HS-5 (cell line): Measurements from ENCODE around the gene WWOX.
"Not testable (repeated sequence)": the region's sequence is repeated elsewhere in the genome, so short reads cannot be mapped to it uniquely, and the experiment has no call there.

Experiments
- DNase-seq: peaks from one replicate; pipeline ENCODE4 v3.0.0-alpha.2; 2012; ENCODE audit warnings: low read depth

Gene WWOX

DNA sequence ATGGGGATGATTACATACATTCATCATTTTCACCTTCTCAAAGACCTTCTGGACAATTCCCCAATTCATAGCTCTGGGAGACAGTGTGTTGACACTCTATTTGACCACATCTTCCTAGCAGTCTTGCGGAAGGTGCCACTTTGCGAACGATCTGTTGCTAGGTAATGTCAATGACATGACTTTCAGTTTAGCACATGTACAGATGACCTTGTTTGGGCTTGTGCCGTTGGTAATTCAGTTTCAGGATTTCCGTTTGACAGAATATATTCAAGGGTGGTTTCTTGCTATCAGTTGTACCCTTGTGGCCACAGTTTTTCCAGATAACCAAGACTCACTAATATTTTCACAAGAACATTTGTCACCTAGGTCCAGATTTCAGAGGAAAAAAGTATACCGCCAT is 478.2 kb downstream of the WWOX start:
- no peak for DNase-seq

DNA sequence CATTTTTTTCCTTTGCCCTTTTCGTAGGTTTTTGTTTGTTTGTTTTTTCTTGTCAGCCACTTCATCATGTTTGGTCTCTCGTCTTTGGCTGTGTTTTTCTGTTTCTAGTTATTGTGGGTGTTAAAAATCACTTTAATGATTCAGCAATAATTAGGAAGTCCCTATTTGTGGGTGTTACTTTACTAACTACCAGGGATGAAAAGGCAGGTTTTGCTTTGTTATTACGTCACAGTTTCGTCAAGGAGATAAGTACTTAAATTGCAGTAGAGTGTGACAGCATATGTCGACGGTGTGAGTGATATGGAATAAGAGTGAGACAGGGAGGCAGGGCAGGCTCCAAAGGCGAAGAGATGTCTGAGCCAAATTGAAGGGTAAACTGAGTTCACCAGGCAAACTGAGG is 479.6 kb downstream of the WWOX start:
- no peak for DNase-seq

DNA sequence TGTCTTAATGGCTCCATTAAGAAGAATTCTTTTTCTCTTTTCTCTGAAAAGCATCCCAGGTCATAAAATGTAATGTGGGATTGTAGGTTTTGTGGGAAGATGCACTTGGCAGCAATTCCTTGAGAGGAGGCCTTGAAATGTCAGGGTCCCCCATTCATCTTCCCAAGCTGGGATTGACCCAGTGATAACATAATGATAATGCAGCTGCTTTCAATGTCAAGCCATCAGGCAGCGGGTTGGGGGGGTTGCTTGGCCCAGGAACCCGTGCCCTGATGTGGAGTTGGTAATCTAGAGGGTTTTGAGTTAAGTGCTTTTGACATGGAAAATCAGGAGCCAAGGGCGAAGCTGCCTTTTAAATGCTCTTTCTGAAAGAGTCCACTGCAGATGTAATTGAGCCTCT is 484.0 kb downstream of the WWOX start:
- DNase-seq = no peak

DNA sequence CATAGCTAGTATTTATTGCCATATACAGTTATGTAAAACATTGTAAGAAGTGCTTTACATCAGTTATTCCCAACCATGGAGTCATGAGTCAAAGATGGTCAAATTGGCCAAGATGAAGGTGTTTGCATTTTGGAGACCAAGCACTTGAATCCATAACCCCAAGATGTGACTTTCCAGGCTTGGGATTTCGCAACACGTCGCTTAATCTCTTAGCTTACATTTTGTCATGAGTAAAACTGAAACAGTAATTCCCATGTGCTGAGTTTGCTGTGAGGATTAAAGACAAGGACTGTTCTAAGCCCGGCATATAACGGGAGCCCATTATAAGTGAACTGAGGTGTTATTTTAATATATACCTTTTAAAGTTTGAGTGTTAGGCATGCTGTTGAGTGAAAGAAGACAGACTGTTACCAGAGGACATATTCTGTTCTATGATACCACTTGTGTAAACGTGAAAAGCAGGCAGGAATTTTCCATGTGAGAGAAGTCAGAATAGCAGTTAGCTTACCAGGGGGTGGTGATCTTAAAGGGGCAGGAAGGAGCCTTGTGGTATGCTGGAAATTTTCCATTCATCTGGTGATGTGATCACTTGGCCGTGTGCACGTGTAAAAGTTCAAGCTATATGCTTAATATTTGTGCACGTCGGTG is 484.9 kb downstream of the WWOX start:
- DNase-seq = no peak

DNA sequence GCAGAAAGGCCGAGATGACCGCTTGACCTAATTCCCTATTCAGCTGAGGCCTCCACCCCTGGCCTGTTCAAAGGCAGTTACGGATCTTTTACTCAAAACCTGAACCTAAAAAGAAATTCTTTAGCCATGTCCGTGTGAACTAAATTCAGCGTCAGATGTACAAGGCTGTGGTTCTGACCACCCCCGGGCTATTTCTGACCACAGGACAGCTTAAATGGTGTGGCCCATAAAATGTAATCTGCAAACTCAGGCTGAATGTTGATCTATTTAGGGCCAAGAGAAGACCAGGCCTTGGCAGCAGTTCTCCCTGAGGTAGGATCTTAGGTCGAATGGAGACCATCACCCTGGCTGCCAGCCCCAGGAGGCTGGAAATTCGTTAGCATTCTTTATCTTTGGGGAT is 485.5 kb downstream of the WWOX start:
- no peak for DNase-seq

DNA sequence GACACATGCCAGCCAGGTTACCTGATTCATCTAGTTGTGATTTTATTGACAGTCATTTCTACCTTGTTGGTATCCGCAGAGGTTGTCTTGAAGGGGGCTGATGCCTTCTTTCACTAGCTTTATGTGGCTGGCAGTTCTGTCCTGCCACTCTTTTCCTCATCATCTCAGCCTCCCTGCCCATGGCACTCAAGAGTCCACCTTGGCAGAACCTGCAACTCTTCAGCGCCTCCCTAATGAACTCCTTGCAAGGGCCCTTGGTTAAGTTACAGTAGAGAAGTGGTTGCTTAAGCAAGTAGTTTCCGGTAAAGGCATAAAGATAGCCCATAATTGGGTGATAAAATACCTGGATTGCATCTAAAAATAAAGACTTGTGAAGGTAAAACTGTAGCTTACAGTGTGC is 489.9 kb downstream of the WWOX start:
- no peak for DNase-seq

DNA sequence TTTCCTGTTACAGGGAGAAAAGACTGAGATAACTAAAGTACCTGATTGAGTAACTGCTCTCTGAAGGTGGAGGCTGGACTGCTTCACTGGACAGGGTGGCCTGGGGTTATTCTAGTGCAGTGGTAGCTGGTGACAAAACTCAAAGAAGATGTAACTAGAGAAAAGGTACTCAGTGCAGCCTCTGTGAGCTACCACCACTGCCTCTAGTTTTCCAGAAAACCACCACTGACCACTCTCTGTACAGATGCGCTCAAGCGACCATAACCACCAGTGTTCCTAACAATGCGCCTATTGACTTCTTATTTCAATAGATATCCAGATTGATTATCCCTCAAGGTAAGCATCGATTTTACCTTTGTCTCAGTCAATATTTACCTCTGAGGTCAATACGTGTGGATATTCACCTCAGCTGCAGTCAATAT is 492.2 kb downstream of the WWOX start:
- DNase-seq = no peak

DNA sequence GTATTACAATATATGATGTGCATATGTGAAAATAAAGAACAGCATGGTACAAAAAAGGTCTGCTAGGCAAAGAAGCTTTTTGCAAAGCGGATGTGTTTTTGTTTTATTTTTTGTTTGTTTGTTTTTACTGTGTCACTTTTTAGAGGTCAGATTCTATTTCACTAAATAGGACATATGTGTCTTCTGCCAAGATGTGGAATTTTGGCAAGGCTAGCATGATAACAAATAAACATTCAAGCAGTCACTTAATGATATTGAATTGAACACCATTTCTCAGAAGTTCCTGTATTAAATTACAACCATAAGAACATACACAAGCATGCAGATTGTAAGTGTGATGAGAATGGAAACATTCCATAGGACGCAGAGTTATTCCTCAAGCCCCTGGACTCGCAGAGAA is 492.7 kb downstream of the WWOX start:
- no peak for DNase-seq

DNA sequence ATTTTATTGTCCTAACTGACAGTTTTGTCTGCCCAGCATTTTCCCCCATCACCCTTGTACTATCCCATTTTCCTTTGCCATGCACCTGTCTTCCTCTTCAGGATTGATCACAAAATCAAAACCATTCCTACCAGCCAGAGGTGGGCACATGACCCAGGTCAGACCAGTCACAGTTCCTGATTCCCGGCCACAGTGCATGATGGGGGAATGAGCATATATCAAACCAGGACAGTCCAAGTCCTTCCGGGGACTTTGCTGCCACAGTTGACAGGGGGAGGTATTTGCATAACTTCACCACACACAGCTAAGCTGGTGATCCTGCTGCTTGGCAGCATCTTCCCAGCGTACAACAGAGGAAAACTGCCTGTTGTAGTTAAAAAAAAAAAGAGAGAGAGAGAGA is 493.9 kb downstream of the WWOX start:
- DNase-seq = no peak

DNA sequence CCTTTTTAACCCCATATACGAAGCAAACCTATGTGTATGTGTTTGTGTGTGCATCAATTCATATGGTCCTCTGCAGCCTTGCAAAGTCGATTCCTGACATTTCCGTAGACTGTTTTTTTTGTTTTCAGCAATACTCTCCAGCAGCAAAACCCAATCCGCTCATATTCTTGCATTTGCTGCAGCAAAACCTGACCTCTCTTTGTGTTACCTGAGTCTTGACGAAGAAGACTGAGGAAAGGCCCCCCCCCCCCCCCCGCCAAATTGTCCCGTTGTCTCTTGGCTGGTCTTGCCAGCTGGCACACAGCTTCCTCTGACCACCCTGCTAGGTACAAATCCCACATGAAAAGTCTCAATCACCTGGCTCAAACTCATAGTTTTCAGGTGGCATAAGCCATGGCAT is 494.7 kb downstream of the WWOX start:
- no peak for DNase-seq

DNA sequence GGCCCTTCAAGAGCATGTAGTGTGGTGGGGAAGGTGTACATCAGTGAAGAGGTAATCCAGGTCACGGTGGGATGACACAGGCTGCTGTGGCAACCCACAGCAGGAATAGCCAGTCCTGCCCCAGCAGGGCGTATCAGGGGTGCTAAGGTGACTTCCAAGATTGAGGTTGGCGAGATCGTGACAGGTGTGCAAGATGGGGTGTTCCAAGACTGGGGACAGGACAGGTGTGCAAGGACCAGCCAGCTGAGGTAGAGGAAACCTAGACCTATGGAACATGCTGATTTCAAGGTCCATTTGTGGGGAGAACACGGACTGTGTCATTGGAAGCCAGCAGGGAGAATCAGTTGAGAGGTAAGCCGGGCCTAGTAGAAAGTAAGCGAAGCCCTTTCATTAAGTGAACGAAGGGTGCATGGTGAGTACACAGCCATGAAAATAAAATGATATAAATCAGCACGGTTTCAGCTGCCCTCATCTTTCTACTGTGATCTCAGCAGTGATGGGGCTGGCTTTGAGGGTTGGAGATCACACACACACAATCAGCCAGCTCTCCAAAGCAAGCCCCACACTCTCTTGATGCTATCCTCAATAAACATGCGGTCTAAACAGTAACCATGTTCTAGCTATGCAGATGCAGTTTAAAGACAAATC is 497.0 kb downstream of the WWOX start:
- no peak for DNase-seq

DNA sequence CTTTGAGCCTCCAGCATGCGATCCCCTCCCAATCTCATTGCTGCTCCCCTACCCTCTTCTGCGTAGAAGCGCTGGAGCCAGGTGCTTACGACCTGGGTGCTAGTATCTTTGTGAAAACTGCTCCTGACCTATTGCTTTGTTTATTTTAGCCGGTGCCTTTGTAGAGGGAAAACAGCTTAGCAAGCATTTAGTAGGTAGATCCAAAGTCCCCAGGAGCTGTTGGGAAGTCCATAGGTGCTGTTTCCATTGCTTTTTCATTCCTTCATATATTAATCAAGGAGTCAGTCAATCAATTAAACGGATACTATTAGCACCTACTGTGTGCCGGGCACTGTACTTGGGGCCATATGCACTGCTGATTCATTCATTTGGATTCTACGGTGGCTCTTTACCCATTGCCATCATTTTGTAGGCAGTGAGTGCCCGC is 497.6 kb downstream of the WWOX start:
- DNase-seq = no peak

DNA sequence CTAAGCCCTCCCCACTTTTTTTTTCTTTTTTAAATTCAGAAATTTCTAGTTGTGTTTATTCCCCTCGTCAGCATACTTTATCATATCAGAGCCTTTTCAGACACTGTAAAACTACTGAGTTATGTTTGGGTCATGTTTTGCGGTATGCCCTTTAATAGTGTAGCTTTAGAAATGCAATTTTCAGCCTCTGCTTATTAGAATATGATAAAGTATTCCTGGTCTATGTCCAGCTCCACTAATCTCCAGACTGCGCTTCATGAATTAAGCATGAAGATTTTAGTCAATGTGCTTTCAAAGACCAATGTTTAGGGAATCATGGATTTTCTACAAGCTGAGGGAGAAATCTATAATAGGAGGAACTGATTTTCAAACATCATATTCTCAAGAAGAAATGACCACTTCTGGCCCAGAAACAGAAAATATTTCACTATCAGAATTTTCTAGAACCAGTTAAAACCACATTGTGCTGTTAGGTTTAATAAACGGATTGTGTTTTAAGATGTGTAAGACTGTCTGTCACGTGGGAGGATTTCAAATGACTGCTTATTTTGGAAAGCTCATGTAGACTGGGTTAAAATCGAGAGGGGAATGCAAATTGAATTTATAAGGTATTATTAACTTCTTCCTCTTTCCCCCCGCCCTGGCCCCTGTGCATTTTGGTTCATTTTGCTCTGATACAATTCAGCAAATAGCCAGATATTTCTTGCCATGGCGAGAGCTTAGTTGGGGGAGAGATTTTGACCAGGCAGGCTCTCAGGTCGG is 498.5 kb downstream of the WWOX start:
- no peak for DNase-seq

DNA sequence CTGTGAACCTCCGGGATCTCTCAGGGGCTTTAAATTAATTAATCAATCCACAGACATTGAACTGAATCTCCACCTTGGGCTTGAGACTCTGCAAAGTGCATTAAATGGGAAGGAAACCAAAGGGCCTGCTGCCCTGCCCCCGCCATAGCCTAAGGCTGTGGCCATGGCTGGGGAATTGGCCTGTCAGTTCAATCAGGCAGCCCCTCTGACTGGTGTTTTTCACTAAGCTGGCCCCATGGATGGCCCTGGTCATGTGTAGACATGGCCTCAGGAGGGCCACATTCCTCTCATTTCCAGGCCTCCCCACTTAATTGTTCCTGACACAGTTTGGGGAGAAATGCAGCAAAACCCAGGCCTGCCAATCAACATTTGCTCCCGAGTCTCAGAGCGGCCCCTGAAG is 499.8 kb downstream of the WWOX start:
- no peak for DNase-seq

DNA sequence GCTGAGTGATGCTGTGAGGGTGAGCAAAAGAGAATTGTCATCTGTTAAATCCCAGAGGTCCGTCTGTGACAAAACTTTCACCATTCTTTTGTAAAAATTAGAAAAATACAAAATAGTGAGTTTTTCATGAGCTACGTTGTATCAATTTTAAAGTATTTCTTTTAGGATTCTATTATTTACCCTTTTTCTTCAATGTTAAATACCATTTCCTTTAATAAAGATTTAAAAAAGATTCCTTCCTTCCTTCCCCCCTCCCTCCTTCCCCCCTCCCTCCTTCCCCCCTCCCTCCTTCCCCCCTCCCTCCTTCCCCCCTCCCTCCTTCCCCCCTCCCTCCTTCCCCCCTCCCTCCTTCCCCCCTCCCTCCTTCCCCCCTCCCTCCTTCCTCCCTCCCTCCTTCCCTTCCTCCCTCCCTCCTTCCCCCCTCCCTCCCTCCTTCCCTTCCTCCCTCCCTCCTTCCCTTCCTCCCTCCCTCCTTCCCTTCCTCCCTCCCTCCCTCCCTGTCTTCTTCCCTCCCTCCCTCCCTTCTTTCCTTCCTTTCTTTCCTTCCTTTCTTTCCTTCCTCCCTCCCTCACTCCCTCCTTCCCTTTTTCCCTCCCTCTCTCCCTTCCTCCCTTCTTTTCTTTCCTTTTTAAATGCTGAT is 505.1 kb downstream of the WWOX start:
- not testable (repeated sequence) for DNase-seq

DNA sequence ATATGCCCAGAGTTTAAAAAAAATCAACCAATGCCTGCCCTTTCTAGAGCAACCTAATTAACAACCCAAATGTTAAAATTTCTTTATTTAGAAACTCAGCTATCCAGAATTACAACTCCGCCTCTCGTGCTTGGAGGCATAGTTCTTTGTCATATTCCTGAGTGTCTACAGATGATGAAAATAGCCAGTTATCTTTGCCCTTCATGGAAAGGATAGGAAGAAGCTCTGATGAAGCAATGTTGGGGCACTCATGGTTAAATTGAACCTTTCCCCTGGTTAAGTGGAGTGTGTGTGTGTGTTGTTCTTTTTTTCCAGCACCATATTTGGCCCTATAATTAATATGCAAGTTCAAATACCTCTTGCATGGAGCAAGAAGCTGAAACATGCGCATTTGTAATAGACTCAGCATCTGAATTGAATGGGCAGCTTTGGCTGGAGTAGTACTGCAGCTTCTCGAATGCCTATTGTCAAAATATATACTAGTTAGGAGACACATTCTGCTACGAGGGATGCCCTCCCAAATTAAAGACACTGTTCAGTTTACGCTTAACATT is 506.2 kb downstream of the WWOX start:
- DNase-seq = no peak

DNA sequence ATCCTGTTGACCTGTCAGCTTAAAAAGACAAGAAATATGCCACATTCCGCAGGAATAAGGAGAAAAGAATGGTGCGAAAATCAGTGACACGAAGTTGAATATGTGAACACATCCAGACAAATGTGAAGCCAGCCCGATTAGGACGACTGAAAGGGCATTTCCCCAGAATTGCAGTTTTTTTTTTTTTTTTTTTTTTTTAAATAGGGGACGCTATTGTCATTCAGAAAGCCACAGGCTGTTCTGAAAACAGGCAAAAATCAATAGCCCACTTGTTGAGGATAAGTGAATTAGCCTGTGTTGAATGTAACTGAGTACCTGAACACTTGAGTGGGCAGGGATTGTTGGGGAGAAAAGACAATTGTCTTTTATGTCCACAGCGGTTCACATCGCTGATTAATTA is 507.1 kb downstream of the WWOX start:
- no peak for DNase-seq

DNA sequence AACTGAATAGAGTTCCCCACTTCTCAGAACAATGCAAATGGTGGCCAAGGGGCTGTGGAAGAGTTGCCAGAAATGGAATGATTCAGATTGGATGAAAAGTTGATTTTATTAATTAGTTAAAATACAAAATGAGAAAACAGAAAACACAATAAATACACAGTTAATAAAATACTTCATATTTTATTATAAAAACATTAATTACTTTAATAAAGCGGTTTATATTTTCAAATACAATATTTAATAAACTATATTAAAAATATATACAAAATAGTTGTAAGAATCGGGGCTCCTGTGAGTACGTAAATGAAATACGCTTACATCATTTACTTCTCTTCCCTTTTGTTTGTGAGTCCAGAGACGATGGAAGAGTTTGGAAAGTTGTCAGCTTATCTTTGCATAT is 507.6 kb downstream of the WWOX start:
- no peak for DNase-seq

DNA sequence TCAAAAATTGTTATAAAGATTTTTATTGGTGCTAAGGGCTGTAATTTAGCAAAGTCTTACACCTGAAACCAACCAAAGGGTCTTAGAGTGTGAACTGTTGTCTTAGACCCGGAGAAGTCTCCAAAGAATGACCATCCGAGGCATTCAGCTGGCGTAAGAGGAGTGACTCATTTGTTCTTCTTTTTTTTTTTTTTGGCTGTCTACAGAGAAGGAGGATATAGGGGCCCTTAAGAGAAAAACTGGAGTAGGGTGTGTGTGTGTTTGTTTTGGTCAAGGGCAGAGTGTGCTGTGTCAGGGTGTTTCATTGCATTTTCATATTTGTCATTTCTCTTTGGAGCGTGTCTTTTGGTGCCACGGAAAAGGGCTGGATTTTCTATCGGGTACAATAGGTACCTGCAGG is 508.0 kb downstream of the WWOX start:
- DNase-seq = no peak

DNA sequence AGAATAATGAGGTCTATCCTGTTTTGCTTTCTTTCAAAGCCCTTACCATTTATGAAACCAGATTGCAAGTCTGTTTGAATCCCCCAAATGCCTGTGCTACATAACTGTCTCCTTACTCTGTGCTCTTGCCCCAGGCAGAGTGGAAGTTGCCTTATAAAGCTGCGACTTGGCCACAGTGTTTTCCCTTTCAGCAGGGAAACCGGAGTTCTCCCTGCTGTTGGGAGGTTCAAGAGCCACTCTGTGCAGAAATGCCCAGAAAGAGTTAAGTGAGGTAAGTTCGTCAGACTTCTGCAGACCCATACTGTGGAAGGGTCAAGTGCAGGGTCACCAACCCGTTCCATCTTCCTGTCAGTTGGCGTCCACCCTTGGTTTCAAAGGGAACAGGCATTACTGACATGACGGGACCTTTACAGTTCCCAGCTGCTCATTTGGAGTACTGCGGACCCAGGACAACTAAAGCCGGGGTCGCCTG is 508.9 kb downstream of the WWOX start:
- DNase-seq = no peak

DNA sequence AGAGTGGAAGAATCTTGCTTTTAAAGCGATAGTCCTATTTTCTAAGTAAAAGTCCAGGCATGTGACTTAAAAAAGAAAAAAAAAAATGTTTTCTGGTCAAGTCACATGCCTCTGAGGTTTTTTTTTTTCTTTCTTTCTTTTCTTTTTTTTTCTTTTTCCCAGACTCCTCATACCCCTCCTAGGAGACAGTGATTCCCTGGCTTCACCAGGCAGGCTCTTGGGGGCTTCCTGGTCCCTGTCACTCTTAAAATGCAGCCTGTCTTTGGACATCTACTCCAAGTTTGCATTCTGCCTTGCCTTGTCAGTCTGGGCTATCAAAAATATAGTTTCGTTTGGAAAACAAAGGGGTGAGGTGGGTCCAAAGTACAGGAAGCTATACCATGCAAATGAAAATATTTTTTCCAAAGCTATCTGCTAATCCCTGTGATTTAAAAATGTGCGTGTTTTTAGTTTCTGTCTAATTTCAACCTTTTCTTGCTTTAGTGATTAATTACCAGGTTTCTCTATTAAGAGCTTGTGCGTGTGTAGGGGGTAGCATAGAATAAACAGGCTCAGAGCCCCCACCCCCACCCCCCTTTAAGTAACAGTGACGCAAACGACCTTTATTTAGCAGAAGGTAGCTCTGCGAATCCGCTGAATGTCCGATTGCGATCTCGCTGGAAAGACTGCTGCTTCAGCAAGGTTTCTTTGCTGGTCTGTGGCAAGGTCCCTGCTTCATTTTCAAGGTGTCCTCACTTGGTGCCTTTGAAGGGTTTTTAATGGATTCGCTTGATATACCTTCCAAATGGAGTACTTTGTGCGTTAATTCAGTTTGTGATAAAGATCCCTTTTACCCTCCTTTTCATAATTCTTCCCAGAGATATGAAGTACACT is 510.2 kb downstream of the WWOX start:
- no peak for DNase-seq

DNA sequence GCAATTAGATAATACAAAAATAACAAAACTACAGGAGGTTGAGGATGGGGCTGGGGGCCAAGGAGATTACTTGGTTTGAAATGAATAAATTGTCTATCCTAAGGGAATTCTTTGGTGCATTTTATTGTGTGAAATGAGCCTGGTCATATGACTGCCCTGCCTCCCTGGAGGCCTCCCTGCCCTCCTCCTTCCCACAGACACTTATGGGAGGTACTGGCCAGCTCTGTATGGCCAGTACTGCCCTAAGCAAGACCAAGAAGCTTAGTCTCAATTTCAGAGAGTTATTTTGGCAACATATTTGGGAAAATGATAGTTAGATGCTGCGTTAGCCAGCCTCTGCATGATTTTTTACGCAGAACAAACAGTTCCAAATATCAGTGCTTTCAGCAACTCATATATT is 511.9 kb downstream of the WWOX start:
- no peak for DNase-seq
